Kidney (tissue), 14 donors: ENCODE measurements around the gene SLC8A2. TPM values are rescaled to one million over a fixed set of nuclear protein-coding genes. Genes with fewer than 3 reads are reported as not detected.

Source experiments
- DNase-seq, 5 donors: peaks; one replicate each; pipeline ENCODE4 v3.0.0-alpha.2; 2013 to 2020
- FAIRE-seq: peaks from 2 replicates; lab custom pipeline; 2012; peaks lifted over from hg19 to GRCh38; lab: Jason Lieb, UNC
- H3K27ac ChIP-seq, 2 donors: one replicate each; pipeline ENCODE4 v1.7.0; 2013; ENCODE audit warnings: low read depth in 2 of 2, low read length in 2 of 2, inconsistent platforms in 1 of 2
- H3K27me3 ChIP-seq: one replicate; pipeline ENCODE4 v1.7.1; 2013; ENCODE audit warnings: low read length, inconsistent platforms; ENCODE audit not compliant: control insufficient read depth, insufficient read depth
- H3K36me3 ChIP-seq, 3 donors: one replicate each; pipeline versions ENCODE4 v1.7.0 to v1.7.1; 2013; ENCODE audit warnings: low read length in 3 of 3, control low read depth in 1 of 3, inconsistent platforms in 1 of 3; ENCODE audit not compliant: insufficient read depth in 3 of 3, control insufficient read depth in 2 of 3
- H3K4me1 ChIP-seq, 3 donors: one replicate each; pipeline versions ENCODE4 v1.7.0 to v1.7.1; 2013; ENCODE audit warnings: low read length in 3 of 3, inconsistent platforms in 1 of 3, low read depth in 1 of 3; ENCODE audit not compliant: control insufficient read depth in 2 of 3, insufficient read depth in 2 of 3
- H3K4me3 ChIP-seq, 3 donors: one replicate each; pipeline versions ENCODE4 v1.7.0 to v1.8.1; 2013; ENCODE audit warnings: low read length in 3 of 3, control low read depth in 1 of 3, inconsistent platforms in 1 of 3
- H3K9ac ChIP-seq, 3 donors: one replicate each; pipeline versions ENCODE4 v1.7.0 to v1.7.1; 2013; ENCODE audit warnings: low read length in 3 of 3, control low read depth in 1 of 3, inconsistent platforms in 1 of 3
- H3K9me3 ChIP-seq, 3 donors: one replicate each; pipeline versions ENCODE4 v1.7.0 to v1.7.1; 2013; ENCODE audit warnings: low read length in 3 of 3, control low read depth in 1 of 3, inconsistent platforms in 1 of 3; ENCODE audit not compliant: control insufficient read depth in 2 of 3, insufficient read depth in 1 of 3
- intact Hi-C: fragments of 100-400 bp; cut with DNase I; formaldehyde crosslinking; loops from one replicate; pipeline ENCODE4 v1.11.1; 2022
- polyA plus RNA-seq: library from polyadenylated mRNA; stranded (reverse); fragments of 350-450 nt; fragmentation: Illumina TruSeq; extraction: RNeasy Lipid Tissue Mini Kit (QIAGEN cat#74804); gene quantifications from one replicate; pipeline ENCODE4 v1.2.3, GENCODE V29; 2014; ENCODE audit warnings: low read depth, low replicate concordance; ENCODE audit not compliant: insufficient read depth
- total RNA-seq: library from RNA; stranded (reverse); fragmentation: NEBNext Ultra II Directional; extraction: Animal tissue kit (Norgen Biotek cat#: 25700); gene quantifications from one replicate; pipeline ENCODE4 v1.2.1, GENCODE V29; 2021
- TF ChIP-seq, protein P1 (sequence below): IDR thresholded peaks from 3 replicates; pipeline ENCODE4 v1.5.1; 2012; ENCODE audit warnings: mild to moderate bottlenecking, moderate library complexity, borderline replicate concordance; ENCODE audit not compliant: insufficient read depth; ENCODE audit errors: extremely low read depth
- donor health status: control.
- donor health status: control.
- donor health status: control.
- donor health status: control.
- donor health status: control.
- donor health status: DM: yes; HTN: yes; CAD: no.
- donor health status: Normal renal cell carcinoma (clear cell type).

SLC8A2 gene
- total and polyA plus RNA-seq, 2 donors from 2014 or later = 0.94 TPM; not detected in 1

DNA sequence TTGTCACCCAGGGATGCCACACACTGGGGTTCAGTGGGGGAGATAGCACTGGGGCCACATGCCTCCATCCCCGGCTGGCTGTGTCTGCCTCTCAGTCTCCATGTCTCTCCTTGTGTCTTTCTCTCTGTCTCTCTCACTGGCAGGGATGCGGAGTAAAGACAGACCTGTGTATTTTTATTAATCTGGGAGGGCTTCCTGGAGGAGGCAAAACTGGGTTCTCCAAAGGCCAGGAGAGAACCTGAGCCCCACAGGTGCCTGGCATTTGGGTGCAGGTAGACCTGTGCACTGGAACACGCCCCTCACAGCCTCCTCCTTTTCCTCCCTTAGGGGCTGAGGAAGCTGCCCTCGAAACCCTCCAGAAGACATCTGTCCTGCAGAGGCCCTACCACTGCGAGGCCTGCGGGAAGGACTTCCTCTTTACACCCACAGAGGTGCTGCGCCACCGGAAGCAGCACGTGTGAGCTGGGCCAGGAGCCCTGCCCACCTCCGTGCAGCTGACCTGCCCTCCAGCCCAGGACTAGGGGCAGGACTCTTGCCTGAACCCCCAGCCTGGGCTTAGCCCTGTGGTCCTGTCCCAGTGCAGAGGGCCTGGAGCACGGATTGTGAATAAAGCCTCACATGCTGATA, 89.9 kb downstream of the SLC8A2 start:
- H3K4me1 ChIP-seq = no peaks in the 10 kb centered on the region
- FAIRE-seq = no peak
- H3K27me3 ChIP-seq = no peaks in the 10 kb centered on the region
- peaks cover 0 to 18% (median 15%) of the 10 kb centered on the region in 3 donors for H3K36me3 ChIP-seq
- DNase-seq = no peak
- intact Hi-C loops = no loop called here
- H3K9ac ChIP-seq = no peak overlapping the region
- H3K27ac ChIP-seq = no peak overlapping the region
- H3K9me3 ChIP-seq = no peaks in the 10 kb centered on the region
- H3K4me3 ChIP-seq = no peak overlapping the region
- TF ChIP-seq, protein P1, sequence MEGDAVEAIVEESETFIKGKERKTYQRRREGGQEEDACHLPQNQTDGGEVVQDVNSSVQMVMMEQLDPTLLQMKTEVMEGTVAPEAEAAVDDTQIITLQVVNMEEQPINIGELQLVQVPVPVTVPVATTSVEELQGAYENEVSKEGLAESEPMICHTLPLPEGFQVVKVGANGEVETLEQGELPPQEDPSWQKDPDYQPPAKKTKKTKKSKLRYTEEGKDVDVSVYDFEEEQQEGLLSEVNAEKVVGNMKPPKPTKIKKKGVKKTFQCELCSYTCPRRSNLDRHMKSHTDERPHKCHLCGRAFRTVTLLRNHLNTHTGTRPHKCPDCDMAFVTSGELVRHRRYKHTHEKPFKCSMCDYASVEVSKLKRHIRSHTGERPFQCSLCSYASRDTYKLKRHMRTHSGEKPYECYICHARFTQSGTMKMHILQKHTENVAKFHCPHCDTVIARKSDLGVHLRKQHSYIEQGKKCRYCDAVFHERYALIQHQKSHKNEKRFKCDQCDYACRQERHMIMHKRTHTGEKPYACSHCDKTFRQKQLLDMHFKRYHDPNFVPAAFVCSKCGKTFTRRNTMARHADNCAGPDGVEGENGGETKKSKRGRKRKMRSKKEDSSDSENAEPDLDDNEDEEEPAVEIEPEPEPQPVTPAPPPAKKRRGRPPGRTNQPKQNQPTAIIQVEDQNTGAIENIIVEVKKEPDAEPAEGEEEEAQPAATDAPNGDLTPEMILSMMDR = no peak

DNA sequence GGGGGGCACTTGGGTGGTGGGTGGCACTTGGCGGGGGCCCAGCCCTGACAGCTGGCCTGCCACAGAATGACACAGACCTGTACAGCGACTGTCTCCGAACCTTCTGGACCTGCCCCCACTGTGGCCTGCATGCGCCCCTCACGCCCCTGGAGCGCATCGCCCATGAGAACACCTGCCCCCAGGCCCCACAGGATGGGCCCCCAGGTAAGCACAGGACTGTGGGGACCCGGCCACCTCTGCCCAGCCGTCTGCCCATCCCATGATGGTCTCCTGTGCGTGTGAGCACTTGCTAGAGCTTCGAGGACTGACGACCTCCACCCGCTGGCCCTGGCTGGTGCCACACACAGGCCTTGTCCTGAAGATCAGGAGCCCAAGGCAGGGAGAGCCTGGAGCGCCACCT, 90.6 kb downstream of the SLC8A2 start:
- no peak overlapping the region for H3K9ac ChIP-seq
- H3K4me3 ChIP-seq = no peak overlapping the region
- intact Hi-C loops = no loop called here
- no peaks in the 10 kb centered on the region for H3K27me3 ChIP-seq
- no peak for FAIRE-seq
- TF ChIP-seq, protein P1 = no peak
- H3K36me3 ChIP-seq = peaks cover 0 to 24% (median 15%) of the 10 kb centered on the region in 3 donors
- no peak for DNase-seq
- no peaks in the 10 kb centered on the region for H3K9me3 ChIP-seq
- H3K4me1 ChIP-seq = no peaks in the 10 kb centered on the region
- no peak overlapping the region for H3K27ac ChIP-seq

DNA sequence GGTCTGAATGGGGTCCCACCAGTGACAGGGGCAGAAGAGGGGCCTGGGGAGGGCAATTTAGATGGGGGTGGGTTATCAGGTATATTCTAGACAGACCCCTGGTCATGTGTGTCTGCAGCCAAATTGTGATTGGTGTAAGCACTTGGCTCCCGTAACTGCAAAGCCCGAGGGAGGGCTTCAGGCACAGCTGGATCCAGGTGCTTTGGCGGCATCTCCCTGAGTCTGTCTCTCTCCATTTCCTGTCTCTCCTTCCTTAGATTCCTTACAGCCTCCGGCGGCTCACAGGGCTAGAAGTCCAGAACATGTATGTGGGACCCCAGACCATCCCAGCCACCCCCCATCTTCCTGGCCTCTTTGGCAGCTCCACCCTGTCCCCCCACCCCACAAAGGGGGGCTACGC, 91.1 kb downstream of the SLC8A2 start:
- TF ChIP-seq, protein P1 = no peak
- Histone ChIP-seq H3K27ac (no peak overlapping the region), H3K4me1 (no peaks in the 10 kb centered on the region), H3K27me3 (no peaks in the 10 kb centered on the region), H3K4me3 (no peak overlapping the region), H3K36me3 (peaks cover 0 to 24% (median 16%) of the 10 kb centered on the region in 3 donors), H3K9ac (no peak overlapping the region), H3K9me3 (no peaks in the 10 kb centered on the region)
- DNase-seq (no peak), FAIRE-seq (no peak)
- intact Hi-C loops = no loop called here
